Uterus (tissue), 4 donors: Measurements from ENCODE around the gene SPTBN4. TPM values are rescaled to one million over a fixed set of nuclear protein-coding genes. Genes with fewer than 3 reads are reported as not detected.
"Not testable (repeated sequence)": the region's sequence is repeated elsewhere in the genome, so short reads cannot be mapped to it uniquely, and the experiment has no call there.

Experiments used
- DNase-seq, 2 donors: peaks; one replicate each; pipeline ENCODE4 v3.0.0-alpha.2; 2019 to 2020
- H3K27ac ChIP-seq, 2 donors: fragments of 200-600 bp; sonication (generic); 1 replicate in 1 of 2; 2 replicates in 1 of 2; pipeline ENCODE4 v1.5.1; 2016 to 2018
- H3K27me3 ChIP-seq, 2 donors: fragments of 200-600 bp; sonication (generic); one replicate each; pipeline ENCODE4 v1.5.1; 2018 to 2019; ENCODE audit warnings: control low read depth in 1 of 2
- H3K36me3 ChIP-seq, 2 donors: fragments of 200-600 bp; sonication (generic); one replicate each; pipeline ENCODE4 v1.5.1; 2019; ENCODE audit warnings: control low read depth in 1 of 2
- H3K4me1 ChIP-seq, 2 donors: fragments of 200-600 bp; sonication (generic); one replicate each; pipeline ENCODE4 v1.5.1; 2018 to 2019; ENCODE audit warnings: control low read depth in 1 of 2
- H3K4me3 ChIP-seq, 2 donors: fragments of 200-600 bp; sonication (generic); 1 replicate in 1 of 2; 2 replicates in 1 of 2; pipeline ENCODE4 v1.5.1; 2018 to 2019; ENCODE audit warnings: mild to moderate bottlenecking in 1 of 2
- H3K9me3 ChIP-seq, 2 donors: fragments of 200-600 bp; sonication (generic); one replicate each; pipeline ENCODE4 v1.5.1; 2019; ENCODE audit warnings: control low read depth in 1 of 2
- CTCF ChIP-seq, 4 experiments: fragments of 200-600 bp in 2 of 4; fragments of 450-650 bp in 2 of 4; sonication (generic) in 2 of 4; IDR thresholded peaks; one replicate each; pipeline ENCODE4 v1.5.1; 2016 to 2019; ENCODE audit warnings: antibody characterized with exemption in 4 of 4, mild to moderate bottlenecking in 2 of 4, moderate library complexity in 1 of 4
- POLR2A ChIP-seq, 2 donors: fragments of 450-650 bp; IDR thresholded peaks; one replicate each; pipeline ENCODE4 v1.6.1; 2016; ENCODE audit warnings: antibody characterized with exemption in 2 of 2, mild to moderate bottlenecking in 1 of 2, moderate library complexity in 1 of 2
- intact Hi-C: fragments of 100-400 bp; cut with DNase I; formaldehyde crosslinking; loops from one replicate; pipeline ENCODE4 v1.15.1; 2023; ENCODE audit warnings: low total_unique reads
- total RNA-seq, 4 donors: library from RNA; depleted of rRNA in 3 of 4; stranded (reverse); fragments of >200 nt in 3 of 4; gene quantifications; one replicate each; pipeline versions ENCODE4 v1.1.0 to v1.2.4, GENCODE V29; 2014 to 2023
- donor health status: DM: yes; HTN: yes; CAD: no.

The SPTBN4 gene
- total RNA-seq, 4 donors from 2014 or later = 3.1 to 7.0 (median 5.3) TPM; not detected in 1

GRCh38 chr19:40453151-40453735 lies 13.6 kb upstream of the SPTBN4 start:
- H3K4me3 ChIP-seq = no peak overlapping the region
- no peaks in the 10 kb centered on the region for H3K4me1 ChIP-seq
- DNase-seq = no peak
- TF ChIP-seq POLR2A (IDR thresholded peaks at IDR 0.05) = no peak
- TF ChIP-seq CTCF (IDR thresholded peaks at IDR 0.05) = no peak
- intact Hi-C loops = no loop called here
- no peak overlapping the region for H3K27ac ChIP-seq
- no peaks in the 10 kb centered on the region for H3K9me3 ChIP-seq
- H3K27me3 ChIP-seq = no peaks in the 10 kb centered on the region
- no peaks in the 10 kb centered on the region for H3K36me3 ChIP-seq

GRCh38 chr19:40453943-40454342 lies 12.9 kb upstream of the SPTBN4 start:
- H3K4me3 ChIP-seq, H3K9me3 ChIP-seq, H3K27ac ChIP-seq, H3K4me1 ChIP-seq, H3K27me3 ChIP-seq, intact Hi-C loops, H3K36me3 ChIP-seq, DNase-seq: not testable (repeated sequence)

- intact Hi-C loops = no loop called here
- no peak overlapping the region for H3K4me3 ChIP-seq
- H3K27ac ChIP-seq = no peak overlapping the region
- H3K4me1 ChIP-seq = no peaks in the 10 kb centered on the region
- H3K9me3 ChIP-seq = no peaks in the 10 kb centered on the region
- H3K36me3 ChIP-seq = no peaks in the 10 kb centered on the region
- H3K27me3 ChIP-seq = no peaks in the 10 kb centered on the region
- DNase-seq = no peak
- no peak for TF ChIP-seq CTCF (IDR thresholded peaks at IDR 0.05)
- TF ChIP-seq POLR2A (IDR thresholded peaks at IDR 0.05) = no peak
Measured at GRCh38 chr19:40457048-40457447, 9.8 kb upstream of the SPTBN4 start.

GRCh38 chr19:40457953-40458596 lies 8.7 kb upstream of the SPTBN4 start:
- intact Hi-C loops = no loop called here
- DNase-seq = no peak
- TF ChIP-seq POLR2A (IDR thresholded peaks at IDR 0.05) (no peak), CTCF (IDR thresholded peaks at IDR 0.05) (no peak)
- H3K4me1 ChIP-seq = no peaks in the 10 kb centered on the region
- H3K27me3 ChIP-seq = no peaks in the 10 kb centered on the region
- H3K9me3 ChIP-seq = no peaks in the 10 kb centered on the region
- H3K27ac ChIP-seq = no peak overlapping the region
- H3K36me3 ChIP-seq = no peaks in the 10 kb centered on the region
- H3K4me3 ChIP-seq = no peak overlapping the region

GRCh38 chr19:40458597-40458974 lies 8.2 kb upstream of the SPTBN4 start:
- H3K4me3 ChIP-seq = no peak overlapping the region
- no peak overlapping the region for H3K27ac ChIP-seq
- TF ChIP-seq CTCF (IDR thresholded peaks at IDR 0.05) (no peak), POLR2A (IDR thresholded peaks at IDR 0.05) (no peak)
- H3K27me3 ChIP-seq = no peaks in the 10 kb centered on the region
- intact Hi-C loops = no loop called here
- no peaks in the 10 kb centered on the region for H3K9me3 ChIP-seq
- H3K4me1 ChIP-seq = no peaks in the 10 kb centered on the region
- DNase-seq = no peak
- H3K36me3 ChIP-seq = no peaks in the 10 kb centered on the region
